GM21786 (cell line): ENCODE measurements around the gene YAE1.
"Not testable (repeated sequence)": the region's sequence is repeated elsewhere in the genome, so short reads cannot be mapped to it uniquely, and the experiment has no call there.

Source experiments
- ATAC-seq: cut with Tn5 transposase; IDR thresholded peaks from one replicate; pipeline ENCODE4 v1.9.1; 2021; ENCODE audit not compliant: unreplicated experiment

The YAE1 gene, protein sequence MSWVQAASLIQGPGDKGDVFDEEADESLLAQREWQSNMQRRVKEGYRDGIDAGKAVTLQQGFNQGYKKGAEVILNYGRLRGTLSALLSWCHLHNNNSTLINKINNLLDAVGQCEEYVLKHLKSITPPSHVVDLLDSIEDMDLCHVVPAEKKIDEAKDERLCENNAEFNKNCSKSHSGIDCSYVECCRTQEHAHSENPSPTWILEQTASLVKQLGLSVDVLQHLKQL

DNA sequence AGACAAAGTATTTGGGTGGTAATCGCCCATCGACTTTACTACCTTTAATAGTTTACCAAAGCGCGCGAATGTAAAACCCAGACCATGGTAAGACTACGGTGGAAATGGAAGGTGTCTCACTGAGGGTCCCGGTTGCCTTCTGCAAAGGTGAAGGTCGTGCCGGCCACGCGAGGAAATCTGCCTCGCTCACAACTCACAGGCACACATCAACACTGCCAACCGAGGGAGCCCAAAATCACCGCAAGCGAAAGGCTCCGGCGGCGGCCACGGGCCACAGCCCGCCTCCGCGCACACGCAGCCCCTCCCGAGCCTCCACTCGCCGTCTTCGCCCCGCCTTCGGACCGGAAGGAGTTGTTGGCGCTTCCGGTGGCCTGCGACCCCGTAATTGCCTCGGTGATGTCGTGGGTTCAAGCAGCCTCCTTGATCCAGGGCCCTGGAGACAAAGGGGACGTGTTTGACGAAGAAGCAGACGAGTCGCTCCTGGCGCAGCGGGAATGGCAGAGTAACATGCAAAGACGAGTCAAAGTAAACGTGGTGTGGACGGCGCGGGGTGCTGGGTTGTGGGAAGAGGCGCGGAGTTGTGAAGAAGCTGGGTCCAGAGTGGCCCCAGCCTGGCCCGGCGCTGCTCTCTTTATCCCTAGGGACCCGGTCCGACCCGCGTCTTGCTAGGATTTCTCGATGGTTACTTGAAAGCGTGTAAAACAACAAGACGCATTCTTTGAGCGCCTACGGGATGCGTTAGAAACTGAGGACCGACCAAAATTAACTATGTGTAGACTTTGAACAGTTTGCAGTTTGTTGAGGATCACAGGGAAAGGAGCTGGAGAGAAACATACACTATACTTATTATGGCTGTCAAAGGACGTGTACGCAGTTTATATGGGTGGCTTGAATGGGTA is at the start of gene YAE1:
TSS of gene YAE1 (plus strand) at position 382 of the 899 bp plus-strand sequence. CDS start at position 397, 15 bp downstream.
- peak; percentile 99 for ATAC-seq

DNA sequence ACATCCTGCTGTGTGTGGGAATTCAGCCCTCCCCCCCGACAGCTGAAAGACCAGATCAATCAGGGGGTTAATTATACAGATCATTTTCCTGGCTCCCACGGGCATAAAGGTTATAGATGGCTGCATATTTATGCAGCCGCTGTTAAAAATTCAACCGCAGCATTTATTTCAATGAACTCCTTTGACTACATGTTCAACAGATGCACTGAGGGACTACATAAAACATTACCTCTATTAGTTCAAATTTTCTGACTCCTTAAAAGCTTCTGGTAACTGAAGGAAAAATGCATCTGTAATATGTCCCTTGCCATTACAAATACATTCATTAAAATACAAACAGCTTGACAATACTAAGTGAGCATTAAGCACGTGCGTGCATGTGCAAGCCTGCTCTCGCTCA is 49.7 kb upstream of the YAE1 start:
- ATAC-seq, result no peak

DNA sequence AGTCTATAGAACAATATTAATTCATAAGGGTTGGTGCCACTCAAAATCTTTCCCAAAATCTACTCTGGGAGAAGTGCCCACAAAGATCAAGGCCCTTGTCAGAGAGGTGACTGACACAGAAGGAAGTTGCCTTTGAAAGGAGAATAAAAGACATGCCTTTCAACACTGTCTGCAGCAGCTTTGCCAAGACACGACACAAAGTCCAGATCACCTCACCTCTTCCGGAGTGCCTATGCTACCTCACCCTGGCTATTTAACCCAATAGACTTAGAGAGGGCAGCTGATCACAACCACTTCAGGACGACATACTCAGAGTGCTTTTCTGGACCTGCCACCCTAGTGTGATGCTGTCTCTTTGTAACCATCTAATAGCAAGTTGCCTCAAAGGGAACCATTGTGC is 49.0 kb upstream of the YAE1 start:
- no peak for ATAC-seq

DNA sequence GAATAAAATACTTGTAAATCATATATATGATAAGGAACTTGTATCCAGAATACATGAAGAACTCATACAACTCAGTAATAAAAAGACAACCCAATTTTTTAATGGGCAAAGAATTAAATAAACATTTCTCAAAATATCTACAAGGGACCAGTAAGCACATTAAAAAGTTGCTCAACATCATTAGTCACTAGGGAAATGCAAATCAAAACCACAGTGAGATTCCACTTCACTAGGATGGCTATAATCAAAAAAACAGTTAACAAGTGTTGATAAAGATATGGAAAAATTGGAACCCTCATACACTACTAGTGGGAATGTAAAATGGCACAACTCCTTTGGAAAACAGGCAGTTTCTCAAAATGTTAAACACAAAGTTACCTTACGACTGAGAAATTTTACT is 40.3 kb upstream of the YAE1 start:
- ATAC-seq, result no peak

DNA sequence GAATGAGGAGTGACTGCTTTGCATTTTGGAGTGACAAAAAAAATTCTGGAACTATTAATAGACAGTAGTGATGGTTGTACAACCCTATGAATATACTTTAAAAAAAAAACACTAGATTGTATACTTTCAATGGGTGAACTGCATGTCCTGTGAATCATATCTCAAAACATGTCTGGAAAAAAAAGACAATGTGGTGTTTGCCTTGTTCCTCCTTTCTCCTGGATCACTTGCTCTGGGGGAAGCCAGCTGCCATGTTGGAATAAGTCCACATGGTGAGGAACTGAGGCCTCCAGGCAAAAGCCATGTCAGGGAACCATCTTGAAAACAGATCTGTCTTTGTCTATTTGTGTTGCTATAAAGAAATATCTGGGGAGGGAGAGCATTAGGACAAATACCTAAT is 39.5 kb upstream of the YAE1 start:
- ATAC-seq, result no peak

DNA sequence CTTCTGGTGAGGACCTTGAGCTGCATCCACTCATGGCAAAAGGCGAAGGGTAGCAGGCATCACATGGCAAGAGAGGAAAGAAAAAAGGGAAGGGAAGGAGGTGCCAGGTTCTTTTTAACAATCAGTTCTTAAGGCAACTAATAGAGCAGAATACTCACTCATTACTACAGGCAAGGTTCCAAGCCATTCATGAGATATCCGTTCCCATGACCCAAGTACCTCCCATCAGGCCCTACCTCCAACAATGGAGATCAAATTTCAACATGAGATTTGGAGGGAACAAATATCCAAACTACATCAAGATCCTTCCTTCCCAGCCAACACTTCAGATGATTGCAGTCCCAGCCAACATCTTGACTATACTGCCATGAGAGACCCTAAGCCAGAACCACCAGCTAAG is 38.9 kb upstream of the YAE1 start:
- no peak for ATAC-seq

DNA sequence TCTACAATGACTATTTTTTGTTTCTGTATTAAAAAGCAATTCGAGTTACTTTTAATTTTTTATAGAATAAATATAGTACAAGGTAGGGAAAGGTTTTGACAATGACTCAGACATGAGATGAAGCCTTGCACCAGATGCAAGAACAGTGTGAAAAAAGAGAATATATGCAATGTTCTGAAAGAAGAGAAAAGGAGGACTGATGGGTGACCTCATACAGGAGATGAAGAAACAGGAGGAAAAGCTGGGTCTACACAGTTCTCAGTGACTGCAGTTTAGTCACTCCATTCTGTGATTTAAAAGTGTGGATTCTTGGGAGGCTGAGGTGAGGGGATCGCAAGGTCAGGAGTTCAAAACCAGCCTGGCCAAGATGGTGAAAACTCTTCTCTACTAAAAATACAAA is 38.3 kb upstream of the YAE1 start:
- no peak for ATAC-seq

DNA sequence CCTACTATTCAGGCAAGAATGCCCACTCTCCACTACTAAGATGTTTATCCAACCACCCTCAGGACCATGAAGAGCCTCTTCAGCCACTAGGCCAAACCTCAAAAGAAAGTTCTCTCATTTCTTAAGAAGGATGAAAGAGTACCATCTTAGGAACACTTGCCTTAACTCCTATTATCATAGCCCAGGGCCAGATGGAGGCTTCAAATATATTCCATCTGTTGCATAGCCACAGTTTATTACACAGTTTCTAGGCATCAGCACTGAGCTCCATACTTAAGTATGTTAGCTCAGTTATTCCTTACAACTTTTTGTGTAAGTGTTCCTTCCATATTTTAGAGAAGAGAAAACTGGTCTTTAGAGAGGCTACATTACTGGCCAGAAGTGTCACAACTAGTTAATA is 37.4 kb upstream of the YAE1 start:
- no peak for ATAC-seq

DNA sequence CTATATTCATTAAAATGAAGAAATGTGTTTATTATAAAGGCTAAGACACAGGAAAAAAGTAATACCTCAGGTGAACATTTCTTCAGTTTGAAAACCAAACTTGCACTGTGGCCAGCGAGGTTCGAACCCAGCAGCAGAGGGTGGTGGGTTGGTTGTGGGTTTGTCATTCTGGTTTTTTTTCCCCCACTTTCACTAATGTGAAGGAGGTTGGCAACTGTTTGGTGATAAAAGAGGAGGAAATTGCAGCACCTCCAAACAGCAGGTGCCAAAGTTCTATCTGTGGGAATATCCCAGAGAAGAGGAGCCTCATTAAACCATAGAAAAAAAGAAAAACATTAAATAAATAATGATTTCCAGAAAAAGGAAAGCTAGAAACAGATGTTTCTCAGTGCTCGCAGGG is 36.6 kb upstream of the YAE1 start:
- ATAC-seq, result no peak

DNA sequence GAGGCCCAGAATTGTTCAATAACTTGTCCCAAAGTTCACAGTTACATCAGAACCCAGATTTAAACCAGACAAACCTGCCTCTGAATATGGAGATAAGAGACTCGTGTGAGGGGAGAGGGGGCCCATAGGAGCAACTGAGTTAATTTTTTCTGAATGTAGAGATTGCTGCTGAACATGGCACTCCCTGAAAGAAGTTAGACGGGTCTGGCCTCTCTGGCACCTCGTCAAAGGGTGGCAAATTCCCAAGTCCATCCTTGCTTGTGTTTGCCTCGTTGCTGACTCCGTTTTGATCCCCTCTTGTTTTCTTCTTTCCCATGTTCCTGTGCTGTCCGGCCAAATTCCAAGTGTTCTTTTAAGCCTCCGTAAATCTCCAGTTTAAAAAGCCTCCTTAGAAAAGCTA is 35.2 kb upstream of the YAE1 start:
- ATAC-seq, result no peak

DNA sequence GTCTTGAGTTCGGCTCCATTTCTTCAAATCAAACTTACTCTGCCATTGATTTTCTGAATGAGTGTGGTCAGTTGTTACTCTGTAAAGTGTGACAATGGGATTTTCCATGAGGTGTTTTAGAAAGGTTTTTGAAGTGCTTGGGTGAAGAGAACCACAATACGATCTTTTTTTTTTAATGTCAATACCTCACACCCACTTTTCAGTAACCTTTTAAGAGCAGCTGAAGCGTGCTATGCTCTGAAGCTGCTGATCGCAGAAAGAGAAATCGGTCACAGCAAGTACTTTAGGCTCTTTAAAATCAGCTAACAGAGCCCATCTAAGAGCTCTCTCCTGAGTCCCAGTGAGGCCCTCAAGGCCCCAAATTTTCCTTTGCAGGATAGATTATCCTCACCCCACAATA is 34.4 kb upstream of the YAE1 start:
- ATAC-seq, result no peak

DNA sequence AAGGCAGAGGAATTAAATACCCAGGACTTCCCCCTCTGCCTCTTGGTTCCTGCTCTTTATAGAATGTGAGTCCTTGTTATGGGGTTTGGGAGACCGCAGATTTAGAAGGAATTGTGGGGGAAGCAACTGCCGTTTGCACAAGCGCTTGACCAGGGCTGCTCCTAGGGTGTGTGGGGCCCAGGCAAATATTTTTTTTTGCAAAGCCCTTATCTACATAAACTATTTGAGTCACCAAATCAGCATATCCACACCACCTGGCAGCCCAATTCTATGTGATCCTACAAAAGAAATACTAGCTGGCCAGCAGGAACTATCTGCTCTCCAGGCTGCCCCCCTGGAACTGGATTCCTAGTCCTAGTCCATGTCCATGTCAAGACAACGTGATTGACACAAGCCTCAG is 33.4 kb upstream of the YAE1 start:
- no peak for ATAC-seq

DNA sequence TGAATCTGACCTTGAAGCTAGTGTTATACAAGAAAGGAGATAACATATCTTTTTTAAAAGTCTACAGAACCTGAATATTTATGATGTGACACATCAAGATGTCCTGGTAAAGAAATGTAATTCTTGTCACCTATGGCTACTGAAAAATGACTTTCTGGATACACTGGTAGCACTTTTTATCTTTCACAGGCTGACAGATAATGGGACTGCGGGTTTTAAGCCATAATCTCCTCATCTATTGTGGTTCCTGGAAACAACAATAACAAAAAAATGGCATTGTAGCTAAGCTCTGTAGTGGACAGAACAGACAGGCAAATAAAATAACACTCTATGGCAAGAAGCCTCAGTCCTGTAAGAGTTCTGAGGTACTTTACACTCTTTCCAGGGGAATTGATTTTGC is 31.6 kb upstream of the YAE1 start:
- ATAC-seq, result no peak

DNA sequence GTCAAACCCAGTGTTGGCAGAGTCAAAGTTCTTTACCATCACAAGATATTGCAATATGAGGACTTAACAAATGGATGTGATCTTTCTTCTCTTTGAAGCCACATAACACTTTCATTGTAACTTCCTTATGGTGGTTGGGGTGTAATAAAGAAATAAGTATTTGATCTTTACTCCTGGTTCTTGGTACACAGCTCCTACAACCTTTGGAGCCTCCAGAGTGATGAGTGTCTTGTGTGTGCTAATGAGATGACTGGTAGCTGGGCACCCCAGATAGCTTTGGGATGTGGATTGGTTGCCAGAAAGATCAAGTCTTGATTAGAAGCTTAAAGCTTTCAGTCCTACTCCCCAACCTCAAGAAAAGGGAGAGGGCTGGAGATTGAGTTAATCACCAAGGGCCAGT is 31.1 kb upstream of the YAE1 start:
- ATAC-seq, result no peak

DNA sequence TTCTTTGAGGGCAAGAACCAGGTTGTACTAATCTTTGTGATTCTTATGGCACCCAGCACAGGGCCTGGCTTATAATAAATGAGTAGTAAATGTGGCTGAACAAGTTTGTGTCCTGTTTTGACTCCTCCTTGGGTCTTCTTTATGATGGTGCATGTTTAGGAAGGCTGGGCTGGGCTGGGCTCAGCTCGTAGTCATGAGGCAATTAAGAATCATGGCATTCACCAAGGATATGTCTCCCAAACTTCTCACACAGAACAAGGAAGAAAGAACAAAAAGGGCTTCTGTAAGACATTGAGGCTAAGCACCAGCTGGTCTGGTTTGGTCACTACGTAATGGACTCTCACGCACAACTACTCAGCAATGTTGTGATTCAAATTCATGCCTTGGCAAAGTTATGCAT is 30.5 kb upstream of the YAE1 start:
- no peak for ATAC-seq

DNA sequence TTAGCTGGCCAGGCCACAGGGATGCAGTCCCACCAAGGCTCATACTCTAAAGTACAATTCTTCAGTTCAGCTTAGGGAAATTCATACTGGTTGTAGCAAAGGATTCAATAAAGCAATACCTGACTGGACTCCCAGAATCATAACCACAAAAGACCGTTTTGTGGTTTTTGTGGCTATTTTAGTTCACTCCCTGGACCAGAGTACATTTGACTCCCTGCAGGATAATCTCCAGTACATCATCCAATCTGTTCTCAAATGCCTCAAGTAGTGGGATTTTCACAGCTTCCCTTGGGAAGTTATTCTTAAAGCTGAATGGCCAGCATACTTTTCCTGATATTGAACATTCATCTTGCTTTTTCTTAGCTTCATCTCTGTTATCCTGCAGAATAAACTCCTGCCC is 29.3 kb upstream of the YAE1 start:
- ATAC-seq, result no peak

DNA sequence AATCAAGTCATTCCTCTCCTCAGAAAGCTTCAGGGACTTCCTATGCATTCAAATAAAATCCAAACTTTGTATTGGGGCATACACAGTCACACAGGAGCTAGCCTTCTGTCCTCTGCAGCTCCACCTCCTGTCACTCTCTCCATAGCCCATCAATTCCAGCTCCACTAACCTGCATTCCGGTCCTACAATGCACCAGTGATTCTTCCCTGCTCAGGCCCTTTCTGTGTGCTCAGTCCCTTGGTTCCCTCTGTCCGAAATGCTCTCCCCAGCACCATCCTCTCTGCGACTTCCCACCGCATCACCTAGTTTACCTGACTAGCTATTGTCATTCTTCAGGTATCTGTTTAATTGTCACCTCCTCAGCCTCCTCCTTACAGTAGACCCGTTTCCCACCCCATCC is 26.4 kb upstream of the YAE1 start:
- ATAC-seq, result no peak

DNA sequence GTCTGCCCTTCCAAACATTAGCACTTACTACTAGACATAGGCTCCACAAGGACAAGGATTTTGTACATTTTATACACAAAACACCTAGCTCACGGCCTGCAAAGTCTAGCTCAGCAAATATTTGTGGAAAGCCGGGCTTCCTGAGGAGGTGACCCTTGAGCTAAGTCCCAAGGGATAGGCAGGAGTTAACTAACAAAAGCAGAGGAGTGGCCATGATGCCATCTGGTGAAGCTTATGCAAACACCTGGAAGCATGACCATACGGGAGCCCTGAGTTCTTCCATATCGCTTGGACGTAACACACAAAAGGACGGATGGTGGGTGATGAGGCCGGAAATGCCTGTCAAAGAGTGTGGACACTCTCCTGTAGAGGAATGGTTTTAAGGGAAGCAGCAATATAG is 25.9 kb upstream of the YAE1 start:
- no peak for ATAC-seq

DNA sequence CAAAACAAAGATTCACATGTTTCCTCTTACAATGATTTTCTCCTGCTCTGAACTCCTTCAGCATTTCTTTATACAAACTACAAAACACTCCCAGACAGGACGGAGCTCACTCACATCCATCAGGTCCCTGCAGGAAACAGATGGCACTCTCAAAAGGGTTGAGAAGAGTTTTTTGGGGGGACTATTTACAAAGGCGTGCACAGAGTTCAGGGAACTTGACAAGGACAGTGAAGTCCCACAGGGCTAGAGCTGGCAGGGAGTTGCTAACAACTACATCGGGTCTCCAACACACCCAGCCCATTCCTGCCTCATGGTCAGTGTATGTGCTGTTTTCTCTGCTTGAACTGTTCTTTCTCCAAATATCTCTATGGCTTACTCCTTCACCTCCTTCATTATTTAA is 24.7 kb upstream of the YAE1 start:
- ATAC-seq, result no peak

DNA sequence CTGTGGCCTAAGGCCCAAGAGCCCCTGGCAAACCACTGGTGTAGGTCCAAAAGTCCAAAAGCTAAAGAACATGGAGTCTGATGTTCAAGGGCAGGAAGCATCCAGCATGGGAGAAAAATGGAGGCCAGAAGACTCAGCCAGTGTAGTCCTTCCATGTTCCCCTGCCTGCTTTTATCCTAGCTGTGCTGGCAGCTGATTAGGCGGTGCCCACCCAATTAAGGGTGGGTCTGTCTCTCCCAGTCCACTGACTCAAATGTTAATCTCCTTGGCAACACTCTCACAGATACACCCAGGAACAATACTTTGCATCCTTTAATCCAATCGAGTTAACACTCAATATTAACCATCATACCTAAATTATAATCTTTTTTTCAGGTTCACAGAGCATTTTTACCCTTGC is 21.4 kb upstream of the YAE1 start:
- ATAC-seq, result not testable (repeated sequence)

DNA sequence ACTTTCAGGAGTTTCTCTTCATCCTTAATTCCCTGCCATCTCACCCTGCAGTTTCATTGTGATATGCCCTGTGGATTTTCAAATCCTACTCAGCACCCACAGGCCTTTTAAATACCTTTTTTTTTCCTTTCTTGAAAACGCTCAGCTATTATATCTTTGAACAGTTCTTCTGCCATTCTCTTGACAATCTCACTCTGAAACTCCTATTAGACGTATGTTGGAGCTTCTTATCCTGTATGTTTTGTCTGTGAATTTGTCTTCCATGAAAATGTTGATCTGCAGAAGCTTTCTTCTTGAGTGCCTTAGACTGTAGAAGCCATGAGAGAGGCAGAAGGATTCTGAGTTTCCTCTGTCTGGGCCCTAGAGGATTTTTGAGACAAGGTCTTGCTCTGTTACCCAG is 18.9 kb upstream of the YAE1 start:
- ATAC-seq, result no peak

DNA sequence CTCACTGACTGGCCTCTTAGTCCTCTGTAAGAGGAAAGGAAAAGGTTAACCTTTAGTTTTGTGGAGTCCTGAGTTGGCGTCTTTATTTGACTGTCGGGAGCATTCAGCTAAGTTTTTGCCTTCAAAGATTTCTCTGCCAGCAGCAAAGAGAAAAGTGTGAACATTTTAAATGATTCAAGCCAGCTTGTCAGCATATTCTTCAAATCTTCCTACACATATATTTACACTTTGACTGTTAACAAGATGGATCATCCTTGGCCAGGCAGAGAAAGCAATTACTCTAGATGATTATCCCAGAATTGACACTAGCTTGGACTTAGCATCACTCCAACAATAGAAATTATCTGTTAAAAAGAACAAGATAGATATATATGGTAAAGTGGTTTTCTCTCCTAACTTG is 15.8 kb upstream of the YAE1 start:
- no peak for ATAC-seq

DNA sequence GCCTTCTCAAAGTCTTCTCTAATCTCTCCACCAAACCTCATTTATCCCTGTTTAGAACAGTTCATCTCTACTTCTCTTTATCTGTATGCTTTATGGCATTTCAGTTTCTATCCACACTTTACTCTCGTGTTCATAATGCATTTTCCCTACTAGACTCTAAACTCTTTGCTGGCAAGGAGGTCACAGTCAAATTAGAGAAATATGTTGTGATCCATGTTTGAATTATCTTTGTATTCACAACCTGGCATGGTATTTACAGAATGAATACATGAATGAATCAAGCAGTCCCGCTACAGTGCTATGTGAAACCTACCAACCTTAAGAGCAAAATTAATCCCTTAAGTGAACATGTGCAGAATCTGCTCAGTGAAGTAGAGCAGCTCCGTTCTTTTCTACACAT is 12.8 kb upstream of the YAE1 start:
- no peak for ATAC-seq
